Neural crest cell (in vitro differentiated cells): ENCODE results near the gene PACS2. TPM values are rescaled to one million over a fixed set of nuclear protein-coding genes. Genes with fewer than 3 reads are reported as not detected.

ENCODE experiments used
- DNase-seq: peaks from one replicate; pipeline ENCODE4 v3.0.0; 2021; ENCODE audit warnings: low read depth, mixed read lengths, low spot score
- H3K27ac Mint-ChIP-seq: one replicate; pipeline ENCODE4 v1.8.0; 2021; ENCODE audit warnings: mild to moderate bottlenecking, mixed read lengths; ENCODE audit not compliant: unreplicated experiment
- H3K27me3 Mint-ChIP-seq: 2 replicates; pipeline ENCODE4 v1.8.0; 2021; ENCODE audit warnings: low read depth, mild to moderate bottlenecking, mixed read lengths
- H3K36me3 Mint-ChIP-seq: 2 replicates; pipeline ENCODE4 v1.8.0; 2021; ENCODE audit warnings: low read depth, mild to moderate bottlenecking, mixed read lengths
- H3K4me1 Mint-ChIP-seq: 2 replicates; pipeline ENCODE4 v1.8.0; 2021; ENCODE audit warnings: mixed read lengths
- H3K4me3 Mint-ChIP-seq: one replicate; pipeline ENCODE4 v1.8.0; 2021; ENCODE audit warnings: mild to moderate bottlenecking, mixed read lengths
- H3K9me3 Mint-ChIP-seq: 2 replicates; pipeline ENCODE4 v1.8.0; 2021; ENCODE audit warnings: mixed read lengths
- CTCF ChIP-seq: fragments of 200-600 bp; sonication (generic); conservative IDR thresholded peaks from 2 replicates; pipeline ENCODE4 v1.5.0; 2021; ENCODE audit warnings: antibody characterized with exemption, mild to moderate bottlenecking
- total RNA-seq: library from RNA; stranded (reverse); gene quantifications from 2 replicates; pipeline ENCODE4 v1.2.1, GENCODE V29; 2021

PACS2 gene
- total RNA-seq, 1 donor from 2014 or later, result 104 TPM

GRCh38 chr14:105421723-105422615 is 107.4 kb downstream of the PACS2 start:
- no peaks in the 10 kb centered on the region for H3K27me3 Mint-ChIP-seq
- H3K4me1 Mint-ChIP-seq, result peaks cover 24% of the 10 kb centered on the region
- H3K27ac Mint-ChIP-seq, result peak overlapping the region; percentile 27
- peak overlapping the region; percentile 94 for H3K4me3 Mint-ChIP-seq
- H3K36me3 Mint-ChIP-seq, result peaks cover 3% of the 10 kb centered on the region
- TF ChIP-seq CTCF, result no peak
- H3K9me3 Mint-ChIP-seq, result peaks cover under 1% of the 10 kb centered on the region
- no peak for DNase-seq

- Mint-ChIP-seq H3K27me3 (no peaks in the 10 kb centered on the region), H3K4me3 (peak overlapping the region; percentile 94), H3K27ac (no peak overlapping the region), H3K9me3 (peaks cover 3% of the 10 kb centered on the region), H3K4me1 (peaks cover 24% of the 10 kb centered on the region), H3K36me3 (peaks cover 10% of the 10 kb centered on the region)
- DNase-seq, result peak; percentile 38
- no peak for TF ChIP-seq CTCF
Measured at GRCh38 chr14:105422695-105423487, 108.3 kb downstream of the PACS2 start.

GRCh38 chr14:105423488-105424195 is 109.1 kb downstream of the PACS2 start:
- Mint-ChIP-seq H3K27ac (no peak overlapping the region), H3K4me1 (peaks cover 22% of the 10 kb centered on the region)
- no peak for TF ChIP-seq CTCF

GRCh38 chr14:105424861-105425260 is 110.3 kb downstream of the PACS2 start:
- Mint-ChIP-seq H3K9me3 (peaks cover 3% of the 10 kb centered on the region), H3K4me1 (peaks cover 18% of the 10 kb centered on the region), H3K27ac (no peak overlapping the region), H3K36me3 (peaks cover 19% of the 10 kb centered on the region), H3K4me3 (peak overlapping the region; percentile 31), H3K27me3 (no peaks in the 10 kb centered on the region)
- no peak for TF ChIP-seq CTCF
- DNase-seq, result no peak

More at GRCh38 chr14:105423488-105424195, 109.1 kb downstream of the PACS2 start:
- Mint-ChIP-seq H3K36me3 (peaks cover 14% of the 10 kb centered on the region), H3K27me3 (no peaks in the 10 kb centered on the region), H3K9me3 (peaks cover 3% of the 10 kb centered on the region), H3K4me3 (peak overlapping the region; percentile 67)
- no peak for DNase-seq

- no peak for DNase-seq
- Mint-ChIP-seq H3K27ac (no peak overlapping the region), H3K4me3 (no peak overlapping the region), H3K27me3 (no peaks in the 10 kb centered on the region), H3K4me1 (peaks cover 18% of the 10 kb centered on the region), H3K9me3 (peaks cover 5% of the 10 kb centered on the region), H3K36me3 (peaks cover 26% of the 10 kb centered on the region)
- no peak for TF ChIP-seq CTCF
Measured at GRCh38 chr14:105425823-105426247, 111.3 kb downstream of the PACS2 start.
